ENCODE results near the gene PRKRA. TPM values are rescaled to one million over a fixed set of nuclear protein-coding genes. Genes with fewer than 3 reads are reported as not detected.

PRKRA gene
- total RNA-seq, 1 donor from 2014 or later = 45.4 TPM

- ATAC-seq = no peak
- intact Hi-C loops (cut with DNase I) = no loop called here
- no peak for DNase-seq (ENCODE audit: low spot score)
These were observed 63.9 kb downstream of the PRKRA start for GRCh38 chr2:178386986-178387597.

- no peak for ATAC-seq
- no peak for DNase-seq (ENCODE audit: low spot score)
- intact Hi-C loops (cut with DNase I) = no loop called here
These were observed 65.3 kb downstream of the PRKRA start for GRCh38 chr2:178385595-178386148.

GRCh38 chr2:178383718-178384117 is 67.3 kb downstream of the PRKRA start:
- ATAC-seq = no peak

More at GRCh38 chr2:178383718-178384117, 67.3 kb downstream of the PRKRA start:
- intact Hi-C loops (cut with DNase I) = no loop called here
- DNase-seq (ENCODE audit: low spot score) = no peak

Other genes starting within 250 kb of the PRKRA start
- 7.2 TPM for gene PJVK, start 203 bp upstream of the PRKRA start, total RNA-seq
- gene FKBP7, start 27.4 kb upstream of the PRKRA start, total RNA-seq = 25.3 TPM
- 34.1 TPM for gene PLEKHA3, start 29.3 kb upstream of the PRKRA start, total RNA-seq

All from sciatic nerve (tissue), 2 donors.